Measurements from ENCODE around the gene TUBA1C.
A peak's percentile ranks its signal among the peaks of the same experiment; 100 is the strongest.
"Not testable (repeated sequence)": the region's sequence is repeated elsewhere in the genome, so short reads cannot be mapped to it uniquely, and the experiment has no call there.

TUBA1C gene

GRCh38 chr12:49277466-49277865 is 12.6 kb downstream of the TUBA1C start:
- H3K4me3 ChIP-seq (ENCODE audit: low read depth, low read length): no peak overlapping the region
- no peak for TF ChIP-seq CTCF (IDR thresholded peaks at IDR 0.05; ENCODE audit: borderline replicate concordance, insufficient read depth, low read depth, low read length)

- TF ChIP-seq CTCF (IDR thresholded peaks at IDR 0.05; ENCODE audit: borderline replicate concordance, insufficient read depth, low read depth, low read length): no peak
- H3K4me3 ChIP-seq (ENCODE audit: low read depth, low read length): no peak overlapping the region
Observed at GRCh38 chr12:49279706-49280159, 14.9 kb downstream of the TUBA1C start.

GRCh38 chr12:49280545-49280944 is 15.7 kb downstream of the TUBA1C start:
- H3K4me3 ChIP-seq (ENCODE audit: low read depth, low read length): not testable (repeated sequence)

GRCh38 chr12:49282302-49282701 is 17.4 kb downstream of the TUBA1C start:
- H3K4me3 ChIP-seq (ENCODE audit: low read depth, low read length): no peak overlapping the region
- no peak for TF ChIP-seq CTCF (IDR thresholded peaks at IDR 0.05; ENCODE audit: borderline replicate concordance, insufficient read depth, low read depth, low read length)

- H3K4me3 ChIP-seq (ENCODE audit: low read depth, low read length): not testable (repeated sequence)
Observed at GRCh38 chr12:49282740-49283375, 18.0 kb downstream of the TUBA1C start.

GRCh38 chr12:49283541-49284429 is 18.9 kb downstream of the TUBA1C start:
- no peak overlapping the region for H3K4me3 ChIP-seq (ENCODE audit: low read depth, low read length)
- 0 out of 2 replicates have a peak, but pooled peaks have one; percentile 2 for TF ChIP-seq CTCF (IDR thresholded peaks at IDR 0.05; ENCODE audit: borderline replicate concordance, insufficient read depth, low read depth, low read length)

- H3K4me3 ChIP-seq (ENCODE audit: low read depth, low read length): no peak overlapping the region
- no peak for TF ChIP-seq CTCF (IDR thresholded peaks at IDR 0.05; ENCODE audit: borderline replicate concordance, insufficient read depth, low read depth, low read length)
Observed at GRCh38 chr12:49284672-49285071, 19.8 kb downstream of the TUBA1C start.

GRCh38 chr12:49287876-49288275 is 23.0 kb downstream of the TUBA1C start:
- no peak for TF ChIP-seq CTCF (IDR thresholded peaks at IDR 0.05; ENCODE audit: borderline replicate concordance, insufficient read depth, low read depth, low read length)
- no peak overlapping the region for H3K4me3 ChIP-seq (ENCODE audit: low read depth, low read length)
